H1 (cell line): ENCODE data around the gene PPP1R7. TPM values are rescaled to one million over a fixed set of nuclear protein-coding genes. Genes with fewer than 3 reads are reported as not detected.

ENCODE experiments used
- CTCF ChIA-PET: fragments of 300-600 bp; sonication (Branson Sonifier 250); formaldehyde crosslinking; loops from one replicate; lab custom pipeline; 2021; ENCODE audit not compliant: partially characterized antibody; lab: Charles Lee
- POLR2A ChIA-PET: fragments of 300-600 bp; sonication (Branson Sonifier 250); formaldehyde crosslinking; loops from one replicate; lab custom pipeline; 2021; ENCODE audit warnings: inconsistent platforms; ENCODE audit not compliant: partially characterized antibody; lab: Charles Lee
- DNase-seq, 2 experiments: peaks; one replicate each; pipeline versions ENCODE4 v3.0.0 to v3.0.0-alpha.2; 2010 to 2022; ENCODE audit warnings: low spot score in 2 of 2, low read depth in 1 of 2, mixed read lengths in 1 of 2
- FAIRE-seq: peaks from 2 replicates; lab custom pipeline; 2011; peaks lifted over from hg19 to GRCh38; lab: Jason Lieb, UNC
- H2AFZ ChIP-seq: 2 replicates; pipeline ENCODE4 v1.8.1; 2012; ENCODE audit warnings: low read length, inconsistent platforms
- H2AK5ac ChIP-seq: 2 replicates; pipeline ENCODE4 v1.6.1; 2013; ENCODE audit warnings: low read depth, low read length
- H2BK120ac ChIP-seq: replicated peaks from 2 replicates; pipeline ENCODE3; 2013; ENCODE audit warnings: low read depth, low read length, inconsistent platforms
- H2BK12ac ChIP-seq: 2 replicates; pipeline ENCODE4 v1.6.1; 2013; ENCODE audit warnings: low read depth, low read length
- H2BK15ac ChIP-seq: 2 replicates; pipeline ENCODE4 v1.6.1; 2013; ENCODE audit warnings: low read length
- H2BK20ac ChIP-seq: 2 replicates; pipeline ENCODE4 v1.6.1; 2013; ENCODE audit warnings: low read length
- H2BK5ac ChIP-seq: 2 replicates; pipeline ENCODE4 v1.6.1; 2013; ENCODE audit warnings: low read depth, low read length
- H3K14ac ChIP-seq: 2 replicates; pipeline ENCODE4 v1.6.1; 2013; ENCODE audit warnings: inconsistent platforms; ENCODE audit not compliant: insufficient read length
- H3K18ac ChIP-seq: 2 replicates; pipeline ENCODE4 v1.6.1; 2013; ENCODE audit warnings: low read length; ENCODE audit errors: extremely low read depth
- H3K23ac ChIP-seq: 2 replicates; pipeline ENCODE4 v1.6.1; 2013; ENCODE audit warnings: inconsistent platforms; ENCODE audit not compliant: insufficient read length
- H3K23me2 ChIP-seq: 2 replicates; pipeline ENCODE4 v1.6.1; 2013; ENCODE audit warnings: low read depth, low read length
- H3K27ac ChIP-seq: 2 replicates; pipeline ENCODE4 v1.6.1; 2011; ENCODE audit warnings: low read depth, low read length, inconsistent platforms
- H3K27me3 ChIP-seq, 4 experiments: replicated peaks in 1 of 4; 1 replicate in 1 of 4; 2 replicates in 3 of 4; pipeline versions ENCODE4 v1.6.1 to v1.8.1; 2011 to 2013; ENCODE audit warnings: low read length in 3 of 4, mild to moderate bottlenecking in 3 of 4, inconsistent platforms in 2 of 4, mixed read lengths in 2 of 4, moderate library complexity in 1 of 4; ENCODE audit not compliant: control insufficient read depth in 3 of 4, insufficient read depth in 3 of 4; ENCODE audit errors: extremely low read depth in 1 of 4
- H3K36me3 ChIP-seq, 4 experiments: 2 replicates each; pipeline versions ENCODE4 v1.6.1 to v1.8.1; 2011 to 2013; ENCODE audit warnings: mild to moderate bottlenecking in 4 of 4, low read length in 3 of 4, moderate library complexity in 2 of 4, control low read depth in 1 of 4, inconsistent platforms in 1 of 4; ENCODE audit not compliant: insufficient read depth in 4 of 4, control insufficient read depth in 2 of 4
- H3K4ac ChIP-seq: replicated peaks from 2 replicates; pipeline ENCODE3; 2013; ENCODE audit warnings: low read length, low read depth, mixed read lengths, inconsistent platforms; ENCODE audit not compliant: insufficient read length
- H3K4me1 ChIP-seq, 4 experiments: replicated peaks in 1 of 4; 1 replicate in 1 of 4; 2 replicates in 3 of 4; pipeline versions ENCODE4 v1.6.1 to v1.8.1; 2011 to 2013; ENCODE audit warnings: low read length in 3 of 4, inconsistent platforms in 2 of 4, mixed read lengths in 1 of 4; ENCODE audit not compliant: insufficient read depth in 4 of 4, control insufficient read depth in 3 of 4
- H3K4me2 ChIP-seq, 2 experiments: 2 replicates each; pipeline versions ENCODE4 v1.6.1 to v1.8.1; 2011 to 2013; ENCODE audit warnings: low read depth in 2 of 2, low read length in 2 of 2, control low read depth in 1 of 2, inconsistent platforms in 1 of 2, mild to moderate bottlenecking in 1 of 2; ENCODE audit not compliant: insufficient read depth in 1 of 2
- H3K4me3 ChIP-seq, 4 experiments: fragments of 200-600, 300-600 bp in 1 of 4; sonication (generic), shearing (Covaris generic), sonication (Bioruptor Twin) in 1 of 4; 2 replicates each; pipeline versions ENCODE4 v1.5.1 to v1.8.1; 2011 to 2016; ENCODE audit warnings: low read length in 4 of 4, low read depth in 3 of 4, control low read depth in 2 of 4, inconsistent platforms in 2 of 4, mild to moderate bottlenecking in 2 of 4, mixed read lengths in 1 of 4, moderate library complexity in 1 of 4; ENCODE audit not compliant: insufficient read depth in 2 of 4; ENCODE audit errors: extremely low read depth in 1 of 4
- H3K56ac ChIP-seq: replicated peaks from 2 replicates; pipeline ENCODE3; 2013; ENCODE audit warnings: low read depth, mild to moderate bottlenecking, mixed read lengths, low read length, inconsistent platforms; ENCODE audit not compliant: insufficient read length
- H3K79me1 ChIP-seq: 2 replicates; pipeline ENCODE4 v1.6.1; 2013; ENCODE audit warnings: low read depth, low read length, control low read depth
- H3K79me2 ChIP-seq, 2 experiments: 2 replicates each; pipeline versions ENCODE4 v1.6.1 to v1.8.1; 2012 to 2013; ENCODE audit warnings: low read length in 2 of 2, mild to moderate bottlenecking in 2 of 2, inconsistent platforms in 1 of 2; ENCODE audit not compliant: insufficient read depth in 2 of 2, control insufficient read depth in 1 of 2
- H3K9ac ChIP-seq, 4 experiments: replicated peaks in 1 of 4; 1 replicate in 1 of 4; 2 replicates in 3 of 4; pipeline versions ENCODE4 v1.6.1 to v1.8.1; 2011 to 2013; ENCODE audit warnings: low read depth in 3 of 4, low read length in 3 of 4, control low read depth in 2 of 4, mild to moderate bottlenecking in 2 of 4, moderate library complexity in 2 of 4, inconsistent platforms in 1 of 4; ENCODE audit errors: extremely low read depth in 1 of 4
- H3K9me3 ChIP-seq, 2 experiments: 2 replicates each; pipeline versions ENCODE4 v1.6.1 to v1.8.1; 2012 to 2013; ENCODE audit warnings: mild to moderate bottlenecking in 2 of 2, moderate library complexity in 2 of 2, control low read depth in 1 of 2, inconsistent platforms in 1 of 2, low read depth in 1 of 2, low read length in 1 of 2, mixed read lengths in 1 of 2; ENCODE audit not compliant: insufficient read depth in 2 of 2
- H4K20me1 ChIP-seq, 2 experiments: replicated peaks in 1 of 2; 2 replicates each; pipeline versions ENCODE3 to v1.8.1; 2011 to 2013; ENCODE audit warnings: inconsistent platforms in 2 of 2, low read length in 2 of 2, mild to moderate bottlenecking in 1 of 2; ENCODE audit not compliant: insufficient read depth in 2 of 2, control insufficient read depth in 1 of 2
- H4K5ac ChIP-seq: 2 replicates; pipeline ENCODE4 v1.6.1; 2013; ENCODE audit warnings: low read length, low read depth, mixed read lengths, inconsistent platforms; ENCODE audit not compliant: insufficient read length
- H4K8ac ChIP-seq: 2 replicates; pipeline ENCODE4 v1.8.0; 2013; ENCODE audit warnings: mild to moderate bottlenecking, moderate library complexity, low read length, inconsistent platforms; ENCODE audit not compliant: insufficient read depth; ENCODE audit errors: extremely low read depth
- H4K91ac ChIP-seq: replicated peaks from 2 replicates; pipeline ENCODE3; 2013; ENCODE audit warnings: low read length, mixed read lengths, inconsistent platforms; ENCODE audit not compliant: insufficient read length
- ASH2L ChIP-seq: fragments of 200-600, 300-600 bp; sonication (generic); IDR thresholded peaks from one replicate; pipeline ENCODE4 v1.7.1; 2017; ENCODE audit warnings: low read length
- E2F6 ChIP-seq: IDR thresholded peaks from 2 replicates; pipeline ENCODE4 v1.6.1; 2012; ENCODE audit warnings: inconsistent platforms
- JUND ChIP-seq: IDR thresholded peaks from 2 replicates; pipeline ENCODE4 v1.6.1; 2011; ENCODE audit warnings: mild to moderate bottlenecking, improper control_type of control experiment, low read length
- KDM4A ChIP-seq: IDR thresholded peaks from one replicate; pipeline ENCODE4 v1.7.1; 2012; ENCODE audit warnings: low read depth, mild to moderate bottlenecking, moderate library complexity, low read length, inconsistent platforms; ENCODE audit not compliant: severe bottlenecking
- NRF1 ChIP-seq: IDR thresholded peaks from 2 replicates; pipeline ENCODE4 v1.6.1; 2011; ENCODE audit warnings: mild to moderate bottlenecking, low read depth, low read length, improper control_type of control experiment
- RXRA ChIP-seq: IDR thresholded peaks from 2 replicates; pipeline ENCODE4 v1.6.1; 2011; ENCODE audit warnings: low read depth, mild to moderate bottlenecking, low read length, moderate library complexity; ENCODE audit not compliant: insufficient read depth
- WGBS, 2 experiments: shearing (Covaris generic) in 1 of 2; methylation state at CpG; one replicate each; pipeline versions ENCODE4 v1.1.6 to v1.1.7; 2013 to 2015; ENCODE audit warnings: low lambda C conversion rate in 2 of 2, mixed read lengths in 2 of 2, inconsistent platforms in 1 of 2, low coverage in 1 of 2, missing lambda C conversion rate in 1 of 2; ENCODE audit not compliant: insufficient replicate concordance in 2 of 2, insufficient coverage in 1 of 2, insufficient read length in 1 of 2; ENCODE audit errors: extremely low coverage in 1 of 2, missing lambda C conversion rate in 1 of 2; 5-methylcytosine and 5-hydroxymethylcytosine counted together
- polyA plus RNA-seq, 7 experiments: library from polyadenylated mRNA; depleted of rRNA in 3 of 7; stranded (reverse) in 5 of 7; unstranded in 2 of 7; fragments of >200 nt in 5 of 7; fragments of 200-250 nt in 2 of 7; gene quantifications; 1 replicate in 5 of 7; 2 replicates in 1 of 7; 4 replicates in 1 of 7; pipeline versions ENCODE4 v1.2.1 to v1.2.3, GENCODE V29; 2011 to 2013; ENCODE audit warnings: missing spikeins in 2 of 7, mixed read lengths in 2 of 7
- total RNA-seq: library from RNA; stranded (reverse); fragmentation: NEBNext Ultra II Directional; extraction: Animal tissue kit (Norgen Biotek cat#: 25700); gene quantifications from 2 replicates; pipeline ENCODE4 v1.2.1, GENCODE V29; 2021

PPP1R7 gene
- total and polyA plus RNA-seq, 2 of the 8 experiments (the other 6 are each of a cell fraction or from before 2014, with no cell fraction given): 22.2 to 64.0 TPM

DNA sequence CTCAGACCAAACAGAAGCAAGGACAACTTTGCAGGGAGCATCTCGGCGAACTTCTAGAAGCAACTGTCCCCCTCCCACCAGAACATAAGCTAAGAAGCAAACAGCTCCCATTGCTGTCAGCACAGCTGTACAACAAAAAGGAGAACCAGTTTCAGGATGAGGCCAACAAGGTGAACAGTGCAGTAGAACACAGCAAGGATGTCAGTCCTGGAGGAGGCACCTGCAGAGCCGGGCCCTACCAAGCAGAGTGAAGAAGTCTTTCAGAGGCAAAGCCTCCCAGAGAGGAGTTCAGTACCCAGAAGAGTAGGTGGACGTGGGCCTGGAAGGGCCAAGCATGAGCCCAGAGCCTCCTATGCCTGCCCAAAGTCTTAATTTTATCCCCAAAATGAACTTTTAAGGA is 2.0 kb upstream of the PPP1R7 start:
- no peak overlapping the region for H2BK20ac ChIP-seq
- no peaks in the 10 kb centered on the region for H3K36me3 ChIP-seq
- H2BK120ac ChIP-seq: no peak overlapping the region
- H2BK12ac ChIP-seq: no peak overlapping the region
- peak overlapping the region; percentile 71 to 83 (median 79); a peak in 7 of 8 replicates for H3K4me3 ChIP-seq
- H2BK5ac ChIP-seq: no peak overlapping the region
- peaks cover 4 to 39% of the 10 kb centered on the region in 2 experiments; a peak in 3 of 4 replicates for H3K79me2 ChIP-seq
- H3K56ac ChIP-seq: no peak overlapping the region
- 0 out of 7 replicates have a peak, but pooled peaks cover 0 to 3% (median 2%) of the 10 kb centered on the region in 4 experiments for H3K27me3 ChIP-seq
- TF ChIP-seq E2F6 (no peak), ASH2L (no peak), RXRA (no peak), NRF1 (no peak), JUND (no peak), KDM4A (no peak)
- TF ChIP-seq, all 59 proteins: peak for 0
- DNase-seq (no peak), FAIRE-seq (no peak)
- no peak overlapping the region for H2AFZ ChIP-seq
- no peak overlapping the region for H4K8ac ChIP-seq
- H3K4me2 ChIP-seq: peak overlapping the region; percentile 71 to 98
- no peak overlapping the region for H3K23ac ChIP-seq
- no peak overlapping the region for H2AK5ac ChIP-seq
- ChIA-PET POLR2A (interaction anchor here (0.6 kb wide), 1 partner anchor 41 kb away, joined by 3 read pairs; no protein-coding TSS in a partner anchor), CTCF (no interaction called here)
- no peak overlapping the region for H4K5ac ChIP-seq
- H3K27ac ChIP-seq: no peak overlapping the region
- no peak overlapping the region for H2BK15ac ChIP-seq
- no peaks in the 10 kb centered on the region for H3K9me3 ChIP-seq
- no peak overlapping the region for H3K18ac ChIP-seq
- H3K4ac ChIP-seq: no peak overlapping the region
- H3K9ac ChIP-seq: peak overlapping the region in 2 of 4 experiments; percentile 50 to 81; a peak in 2 of 7 replicates
- H4K91ac ChIP-seq: no peak overlapping the region
- H3K23me2 ChIP-seq: peaks cover 9% of the 10 kb centered on the region; the same call in 1 of the 2 replicates
- H3K79me1 ChIP-seq: peaks cover 14% of the 10 kb centered on the region
- WGBS, 2 experiments: 80% methylated on average over 4 of the region's 4 CpGs; no CpG with 5 or more reads in 1 of the 2 experiments
- H3K4me1 ChIP-seq: peaks cover 0 to 11% (median 7%) of the 10 kb centered on the region in 4 experiments; a peak in 6 of 7 replicates
- no peak overlapping the region for H3K14ac ChIP-seq
- H4K20me1 ChIP-seq: peaks cover 1 to 17% of the 10 kb centered on the region in 2 experiments
